22Rv1 (cell line): ENCODE results near the gene PLCXD3.

Experiments used
- ZFX ChIP-seq: fragments of 450-650 bp; IDR thresholded peaks from 2 replicates; pipeline ENCODE4 v1.6.1; 2017; ENCODE audit warnings: antibody characterized with exemption, borderline replicate concordance
- TF ChIP-seq, protein P1 (sequence below): fragments of 450-650 bp; IDR thresholded peaks from 2 replicates; pipeline ENCODE4 v1.5.1; 2017; ENCODE audit warnings: mild to moderate bottlenecking

DNA sequence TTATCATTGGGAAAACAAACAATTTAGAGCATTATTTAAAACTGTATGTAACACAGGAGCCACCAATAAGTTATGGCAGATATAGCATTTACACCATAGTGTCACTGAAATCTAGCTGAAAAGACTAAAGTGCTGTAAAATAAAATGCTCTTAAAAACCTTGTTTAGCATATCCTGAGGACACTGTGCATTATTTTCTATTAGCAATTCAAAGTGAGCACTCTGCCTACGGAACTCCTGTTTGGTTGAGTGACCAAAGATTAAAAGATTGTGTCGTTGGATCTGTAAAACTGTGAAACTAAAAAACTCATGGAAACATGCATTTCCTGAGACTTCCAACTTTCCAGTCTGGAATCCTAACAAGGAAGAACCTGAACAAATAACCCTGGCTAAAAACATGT lies 201.1 kb downstream of the PLCXD3 start:
- TF ChIP-seq, protein P1, sequence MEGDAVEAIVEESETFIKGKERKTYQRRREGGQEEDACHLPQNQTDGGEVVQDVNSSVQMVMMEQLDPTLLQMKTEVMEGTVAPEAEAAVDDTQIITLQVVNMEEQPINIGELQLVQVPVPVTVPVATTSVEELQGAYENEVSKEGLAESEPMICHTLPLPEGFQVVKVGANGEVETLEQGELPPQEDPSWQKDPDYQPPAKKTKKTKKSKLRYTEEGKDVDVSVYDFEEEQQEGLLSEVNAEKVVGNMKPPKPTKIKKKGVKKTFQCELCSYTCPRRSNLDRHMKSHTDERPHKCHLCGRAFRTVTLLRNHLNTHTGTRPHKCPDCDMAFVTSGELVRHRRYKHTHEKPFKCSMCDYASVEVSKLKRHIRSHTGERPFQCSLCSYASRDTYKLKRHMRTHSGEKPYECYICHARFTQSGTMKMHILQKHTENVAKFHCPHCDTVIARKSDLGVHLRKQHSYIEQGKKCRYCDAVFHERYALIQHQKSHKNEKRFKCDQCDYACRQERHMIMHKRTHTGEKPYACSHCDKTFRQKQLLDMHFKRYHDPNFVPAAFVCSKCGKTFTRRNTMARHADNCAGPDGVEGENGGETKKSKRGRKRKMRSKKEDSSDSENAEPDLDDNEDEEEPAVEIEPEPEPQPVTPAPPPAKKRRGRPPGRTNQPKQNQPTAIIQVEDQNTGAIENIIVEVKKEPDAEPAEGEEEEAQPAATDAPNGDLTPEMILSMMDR, result no peak
- no peak for TF ChIP-seq ZFX
